NCI-H774 (cell line): ENCODE results near the gene F2RL3.
"Not testable (repeated sequence)": the region's sequence is repeated elsewhere in the genome, so short reads cannot be mapped to it uniquely, and the experiment has no call there.

Source experiments
- DNase-seq: peaks from one replicate; lab custom pipeline; 2025; lab: John Stamatoyannopoulos, UW

F2RL3 gene

DNA sequence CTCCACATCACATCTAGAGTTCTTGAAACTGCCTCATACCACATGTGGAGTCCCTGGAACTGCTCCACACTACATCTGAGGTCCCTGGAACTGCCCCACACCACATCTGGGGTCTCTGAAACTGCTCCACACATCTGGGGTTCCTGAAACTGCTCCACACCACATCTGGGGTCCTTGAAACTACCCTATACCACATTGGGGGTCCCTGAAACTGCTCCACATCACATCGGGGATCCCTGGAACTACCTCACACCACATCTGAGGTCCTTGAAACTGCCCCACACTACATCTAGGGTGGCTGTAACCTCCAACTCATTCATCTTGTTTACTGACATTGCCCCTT, 33.8 kb downstream of the F2RL3 start:
- DNase-seq: no peak

DNA sequence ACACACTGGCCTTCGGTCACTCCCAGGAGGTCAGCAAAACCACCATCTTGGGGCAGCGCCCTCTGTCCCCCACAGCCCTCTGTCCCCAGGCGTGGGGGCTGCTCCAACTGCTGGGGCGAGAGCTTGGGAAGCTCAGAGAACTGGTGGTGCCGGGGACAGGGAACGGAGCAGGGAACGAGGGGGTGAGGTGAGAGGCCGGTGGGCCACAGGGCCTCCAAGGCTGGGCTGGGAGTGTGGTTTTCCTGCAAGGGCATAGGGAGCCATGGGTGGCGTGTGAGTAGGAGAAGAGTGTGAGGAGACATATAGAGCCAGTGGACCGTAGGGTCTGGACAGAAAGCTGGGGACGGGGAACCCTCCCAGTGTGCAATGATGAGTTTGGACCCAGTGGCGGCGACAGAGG, 34.1 kb downstream of the F2RL3 start:
- DNase-seq: no peak

DNA sequence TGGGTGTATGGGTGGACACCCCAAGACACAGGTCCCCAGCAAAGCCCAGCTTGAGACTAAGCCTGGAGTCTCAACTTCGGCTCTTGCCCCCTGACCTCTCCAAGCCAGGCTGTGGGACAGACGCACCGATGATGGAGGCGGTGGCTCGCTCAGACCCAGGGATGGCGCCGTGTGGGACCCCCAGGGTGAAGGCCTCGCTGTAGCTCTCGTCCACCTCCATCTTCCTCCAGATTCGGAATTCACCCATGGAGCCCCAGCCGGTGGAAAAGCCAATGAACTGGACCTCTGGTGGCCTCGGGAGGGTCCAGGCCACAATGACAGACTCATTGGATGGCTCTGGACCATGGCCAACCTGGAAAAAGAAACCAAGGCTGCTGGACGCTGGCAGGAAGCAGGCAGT, 39.1 kb downstream of the F2RL3 start:
- no peak for DNase-seq

DNA sequence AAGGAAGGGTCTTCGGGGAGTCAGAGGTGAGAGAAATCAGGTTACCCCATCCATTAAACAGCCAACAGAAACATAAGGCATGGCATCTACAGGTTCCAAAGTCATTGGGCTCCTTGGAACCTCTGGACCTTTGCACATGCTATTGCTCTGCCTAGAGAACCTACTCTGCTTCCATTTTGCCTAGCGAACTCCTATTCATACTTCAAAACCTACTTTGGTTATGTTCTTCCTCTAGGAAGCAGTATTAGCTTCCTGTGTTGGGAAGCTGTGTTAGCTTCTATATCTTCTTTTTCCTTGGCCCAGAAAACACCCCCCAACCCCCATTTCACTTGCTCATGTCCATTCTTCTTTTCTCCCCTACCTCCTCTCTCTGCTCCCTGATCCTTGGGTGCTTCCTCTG, 39.6 kb downstream of the F2RL3 start:
- no peak for DNase-seq

DNA sequence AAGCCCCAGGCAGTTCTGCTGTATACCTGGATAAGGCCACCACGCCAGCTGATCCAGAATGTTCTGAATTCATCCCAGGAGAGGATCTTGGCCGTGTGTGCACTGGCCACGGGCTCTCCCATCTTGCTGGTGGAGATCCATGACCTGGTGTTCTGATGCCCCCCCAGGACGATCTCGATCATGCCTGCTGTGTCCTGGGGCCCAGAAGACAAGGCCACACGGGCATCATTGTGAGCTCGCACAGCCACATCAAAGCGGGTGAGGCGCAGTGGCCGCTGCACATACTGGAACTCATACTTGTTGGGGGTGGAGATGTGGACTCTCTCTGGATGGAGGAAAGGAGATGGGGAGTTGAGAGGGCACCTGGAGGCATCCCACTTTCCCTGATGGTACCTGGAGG, 40.1 kb downstream of the F2RL3 start:
- DNase-seq: no peak

DNA sequence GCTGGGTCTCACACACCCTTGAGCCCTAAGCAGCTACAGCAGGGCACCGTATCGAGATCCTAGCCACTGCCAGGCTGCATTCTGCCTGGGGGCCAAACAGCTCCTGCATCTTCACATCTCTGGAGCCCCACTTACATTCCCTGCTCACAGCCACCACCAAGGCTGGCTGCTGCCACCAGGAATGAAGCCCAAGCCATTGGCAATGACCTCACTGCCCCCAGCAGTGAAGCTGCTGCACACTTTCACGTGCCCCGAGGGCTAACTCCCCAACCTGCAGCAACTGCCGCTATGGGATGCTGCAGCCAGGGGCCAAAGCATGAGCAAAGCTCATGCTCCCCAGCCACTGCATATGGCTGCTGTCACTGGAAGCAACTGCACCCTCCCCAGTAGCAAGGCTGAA, 42.0 kb downstream of the F2RL3 start:
- DNase-seq: no peak

DNA sequence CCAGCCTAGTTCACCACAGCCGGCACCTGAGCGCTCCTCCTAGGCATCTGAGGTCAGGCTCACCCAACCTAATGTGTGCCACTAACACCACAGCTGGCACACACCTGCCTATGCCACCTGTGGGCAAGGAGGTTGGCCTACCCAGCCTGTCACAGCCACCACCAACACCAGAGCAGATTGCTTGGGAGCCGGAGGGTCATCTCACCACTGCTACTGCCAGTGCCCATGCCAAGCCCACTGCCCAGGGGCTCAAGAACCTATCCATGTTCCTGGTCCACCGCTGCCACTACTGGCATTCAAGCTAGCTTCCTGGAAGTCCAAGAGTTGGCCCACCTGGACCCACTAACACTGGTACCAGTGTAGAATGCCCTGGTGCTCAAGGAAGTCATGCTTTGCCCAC, 42.5 kb downstream of the F2RL3 start:
- no peak for DNase-seq

DNA sequence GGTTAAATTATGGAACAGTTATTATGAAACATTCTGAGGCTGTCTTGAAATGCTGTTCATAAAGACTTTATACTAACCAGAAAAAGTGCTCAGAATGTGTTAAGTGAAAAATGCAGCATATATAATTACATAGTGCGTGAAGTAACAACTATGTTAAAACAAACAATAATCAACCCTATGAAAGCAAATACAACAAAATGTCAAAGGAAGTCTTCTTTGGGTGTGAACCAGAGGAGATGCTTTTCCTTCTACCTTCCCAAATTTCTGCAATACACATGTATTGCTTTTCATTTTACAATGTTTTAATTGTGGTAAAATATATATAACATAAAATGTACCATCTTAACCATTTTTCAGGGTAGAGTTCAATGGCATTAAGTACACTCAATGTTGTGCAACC, 45.7 kb downstream of the F2RL3 start:
- no peak for DNase-seq

DNA sequence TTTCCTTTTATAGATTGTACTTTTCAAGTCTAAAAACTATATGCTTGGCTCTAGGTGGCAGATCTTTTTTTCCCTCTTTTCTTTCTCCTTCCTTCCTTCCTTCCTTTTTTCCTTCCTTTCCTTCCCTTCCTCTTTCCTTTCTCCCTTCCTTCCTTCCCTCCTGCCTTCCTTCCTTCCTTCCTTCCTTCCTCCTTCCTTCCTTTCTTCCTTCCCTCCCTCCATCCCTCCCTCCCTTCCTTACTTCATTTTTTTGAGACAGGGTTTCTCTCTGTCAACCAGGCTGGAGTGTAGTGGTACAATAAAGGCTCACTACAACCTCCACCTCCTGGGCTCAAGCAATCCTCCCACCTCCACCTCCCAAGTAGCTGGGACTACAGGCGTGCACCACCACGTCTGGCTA, 48.1 kb downstream of the F2RL3 start:
- DNase-seq: no peak

DNA sequence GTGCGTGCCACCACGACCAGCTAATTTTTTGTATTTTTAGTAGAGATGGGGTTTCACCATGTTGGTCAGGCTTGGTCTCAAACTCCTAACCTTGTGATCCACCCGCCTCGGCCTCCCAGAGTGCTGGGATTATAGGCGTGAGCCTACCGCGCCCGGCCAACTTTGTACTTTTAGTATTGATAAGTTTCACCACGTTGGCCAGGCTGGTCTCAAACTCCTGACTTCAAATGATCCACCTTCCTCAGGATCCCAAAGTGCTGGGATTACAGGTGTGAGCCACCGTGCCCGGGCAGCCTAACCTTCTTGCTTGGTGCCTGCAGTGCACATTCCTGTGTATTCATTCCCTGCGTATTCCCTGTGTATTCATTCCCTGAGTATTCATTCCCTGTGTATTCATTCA, 49.0 kb downstream of the F2RL3 start:
- not testable (repeated sequence) for DNase-seq

DNA sequence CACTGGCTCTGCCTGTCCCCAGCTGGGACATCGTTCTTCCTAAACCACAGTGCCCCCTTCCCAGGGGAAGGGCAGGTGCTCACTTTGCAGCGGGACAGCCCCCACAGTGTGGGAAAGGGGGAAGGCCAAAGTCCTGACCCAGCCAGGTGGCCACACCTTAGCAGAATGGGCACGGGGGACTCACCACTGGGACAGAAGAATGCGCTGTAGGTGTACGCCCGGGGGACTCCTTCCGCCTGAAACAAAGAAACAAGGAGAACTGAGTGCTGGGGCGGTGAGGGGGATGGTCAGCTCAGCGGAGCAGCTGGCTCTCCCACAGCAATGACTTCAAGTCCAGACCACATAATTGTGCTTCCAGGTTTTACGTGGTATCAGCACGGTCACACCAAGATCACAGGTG, 49.4 kb downstream of the F2RL3 start:
- no peak for DNase-seq

DNA sequence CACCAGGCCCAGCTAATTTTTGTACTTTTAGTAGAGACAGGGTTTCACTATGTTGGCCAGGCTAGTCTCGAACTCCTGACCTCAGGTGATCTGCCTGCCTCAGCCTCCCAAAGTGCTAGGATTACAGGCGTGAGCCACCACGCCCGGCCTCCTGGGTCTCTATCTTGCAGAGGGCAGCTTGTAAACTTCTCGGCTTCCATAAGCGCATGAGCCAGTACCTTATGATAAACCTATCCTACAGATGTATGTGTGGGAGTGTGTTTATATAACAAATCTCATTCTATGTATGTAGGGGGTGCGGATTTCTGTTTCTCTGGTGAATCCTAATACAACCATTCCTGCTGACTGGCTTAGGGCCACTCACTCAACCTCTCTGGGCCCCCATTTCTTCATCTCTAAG, 51.3 kb downstream of the F2RL3 start:
- not testable (repeated sequence) for DNase-seq

DNA sequence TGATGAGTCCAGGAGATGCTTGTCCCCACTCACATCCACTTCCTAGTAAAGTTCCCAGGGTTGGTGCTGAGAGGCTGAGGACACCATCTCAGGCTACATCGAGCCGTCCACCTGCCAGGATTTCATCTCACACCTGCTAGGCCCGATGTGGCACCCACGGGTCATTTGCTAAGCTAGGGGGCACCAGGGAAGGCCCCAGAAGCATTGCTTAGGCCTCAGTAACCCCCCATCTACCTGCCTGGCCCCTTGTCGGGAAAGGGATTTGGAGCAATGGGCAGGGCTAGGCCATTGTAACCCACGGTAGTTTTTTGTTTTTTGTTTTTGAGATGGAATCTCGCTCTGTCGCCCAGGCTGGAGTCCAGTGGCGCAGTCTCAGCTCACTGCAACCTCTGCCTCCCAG, 51.8 kb downstream of the F2RL3 start:
- no peak for DNase-seq
